Measurements from ENCODE around the gene MSI2.

Gene MSI2

DNA sequence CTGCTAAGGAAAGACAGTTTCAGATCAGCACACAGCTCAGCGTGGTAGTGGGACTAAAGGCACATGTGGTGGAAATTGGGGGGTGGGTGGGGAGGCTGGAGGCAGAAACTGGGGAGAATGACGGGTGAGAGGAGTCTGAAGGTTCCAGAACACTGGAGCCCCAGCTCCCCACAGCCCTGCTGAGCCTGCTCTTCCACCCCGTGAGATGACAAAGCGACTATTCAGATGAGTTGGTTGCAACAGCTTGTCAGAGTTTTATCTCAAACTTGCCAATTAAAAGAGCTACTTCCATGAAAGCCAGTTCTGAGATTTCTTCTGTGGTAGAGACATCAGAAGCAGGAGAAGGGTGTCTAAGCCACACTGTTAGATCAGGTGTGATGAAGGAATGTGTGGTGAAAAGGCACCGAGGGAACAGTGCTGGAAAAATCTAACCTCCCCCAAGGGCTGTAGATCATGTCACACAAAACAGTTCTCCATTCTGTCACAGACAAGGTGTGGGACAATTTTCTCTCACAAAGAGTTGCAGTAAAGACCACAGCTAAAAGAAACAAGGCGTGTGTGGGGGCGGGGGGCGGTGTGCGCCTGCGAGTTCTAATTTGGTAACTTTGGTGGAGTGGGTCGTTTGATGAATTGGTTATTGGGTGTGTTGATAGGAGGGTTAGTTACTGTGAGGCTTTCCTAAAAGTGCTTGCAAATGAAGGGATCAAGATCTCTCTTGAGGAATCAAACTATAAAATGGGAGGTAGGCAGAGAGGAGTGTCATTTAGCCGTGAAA is 449.8 kb downstream of the MSI2 start:
- DNase-seq (ENCODE audit: low read depth, low spot score), result no peak

DNA sequence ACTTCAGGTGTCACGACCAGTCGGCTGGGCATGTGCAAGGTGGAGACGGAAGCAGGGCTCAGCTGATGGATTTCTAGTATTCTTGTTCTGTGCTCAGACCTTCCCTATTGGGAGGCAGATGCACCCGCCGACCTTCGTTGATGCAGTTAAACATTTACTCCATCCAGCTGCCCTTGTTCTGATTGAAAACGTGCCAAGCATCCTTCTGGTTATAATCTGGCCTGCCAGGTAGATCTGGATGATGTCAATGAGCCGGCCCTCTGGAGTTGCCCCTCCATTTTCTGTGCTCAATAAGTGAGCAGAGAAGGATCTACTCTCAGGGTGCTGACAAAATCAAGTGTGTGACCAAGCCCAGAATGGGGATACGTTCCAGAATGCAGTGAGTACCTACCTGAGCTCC is 450.4 kb downstream of the MSI2 start:
- no peak for DNase-seq (ENCODE audit: low read depth, low spot score)

DNA sequence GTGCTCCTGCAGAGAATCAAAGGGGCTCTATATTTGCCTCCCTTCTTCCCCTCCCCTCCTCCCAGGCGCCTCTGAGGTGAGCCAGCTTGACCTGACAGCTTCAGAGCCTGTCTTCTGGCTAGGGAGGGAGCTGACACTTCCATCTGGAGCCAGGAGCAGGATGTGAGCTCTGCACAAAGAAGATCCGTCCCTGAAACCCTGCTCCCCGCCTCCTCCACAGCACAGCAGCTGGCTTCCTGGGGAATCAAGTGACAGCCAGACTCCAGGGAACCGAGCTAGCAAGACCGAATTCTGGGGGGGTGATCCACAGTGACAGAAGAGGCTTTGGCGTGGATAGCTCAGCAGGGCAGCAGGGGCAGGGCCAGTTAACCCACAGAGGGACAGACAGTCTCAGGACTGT is 451.6 kb downstream of the MSI2 start:
- DNase-seq (ENCODE audit: low read depth, low spot score), result no peak

DNA sequence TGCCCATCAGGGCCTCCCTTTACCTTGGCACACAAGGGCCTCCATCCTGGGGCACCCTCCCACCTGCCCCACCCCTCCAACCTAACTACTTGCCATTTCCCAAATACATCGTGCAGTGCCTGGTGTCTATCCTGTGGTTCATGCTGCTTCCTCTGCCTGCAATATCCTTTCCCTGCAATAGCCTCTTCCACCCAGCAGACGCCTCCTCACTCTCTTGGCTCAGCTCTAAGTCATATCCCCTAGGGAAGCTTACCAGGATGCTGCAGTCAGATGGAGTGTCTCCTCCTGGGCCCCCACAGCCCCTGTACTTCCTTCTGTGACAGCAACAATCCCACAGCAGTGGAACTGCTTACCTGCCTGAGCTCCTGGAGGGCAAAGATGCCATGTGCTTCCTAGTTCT is 452.1 kb downstream of the MSI2 start:
- no peak for DNase-seq (ENCODE audit: low read depth, low spot score)

DNA sequence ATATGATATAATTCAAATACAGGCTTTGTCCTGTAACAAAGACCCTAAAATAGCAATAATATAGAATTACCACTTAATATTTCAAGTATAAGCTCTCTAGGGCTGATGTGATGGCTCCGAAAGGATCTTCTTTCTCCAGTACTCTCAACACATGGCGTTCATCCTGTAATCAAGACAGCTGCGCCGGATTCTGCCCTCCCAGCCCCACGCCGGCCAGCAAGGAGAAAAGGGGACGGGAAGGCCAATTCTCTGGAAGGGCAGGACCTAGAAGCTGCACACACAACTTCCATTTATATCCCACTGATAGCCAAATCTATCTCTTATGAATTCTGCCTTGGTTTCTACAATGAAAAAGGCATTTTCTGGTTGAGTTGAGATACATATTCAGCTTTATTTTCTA is 456.8 kb downstream of the MSI2 start:
- no peak for DNase-seq (ENCODE audit: low read depth, low spot score)

DNA sequence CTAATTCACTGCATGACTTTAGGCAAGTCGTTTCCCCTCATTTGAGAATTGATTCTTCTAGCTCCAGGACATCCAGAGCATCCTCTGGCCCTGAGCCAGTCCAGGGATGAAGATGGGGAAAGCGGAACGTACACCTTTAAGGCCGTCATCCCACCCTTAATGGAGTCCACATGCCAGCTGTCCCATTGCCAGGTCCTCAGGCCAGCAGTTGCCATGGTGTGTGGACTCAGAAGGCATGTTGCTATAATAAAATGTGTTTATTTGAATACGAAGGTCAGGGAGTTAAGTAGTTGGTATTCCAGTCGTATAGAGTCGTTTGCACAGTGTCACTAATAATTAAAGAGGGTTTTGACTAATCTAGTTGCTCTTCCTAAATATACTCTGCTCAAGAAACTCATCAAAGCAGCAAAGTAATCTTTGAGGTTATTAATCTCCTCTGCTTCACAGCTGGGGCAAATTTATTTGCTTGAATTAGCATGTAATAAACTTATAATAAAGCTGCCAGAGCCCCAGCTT is 458.4 kb downstream of the MSI2 start:
- no peak for DNase-seq (ENCODE audit: low read depth, low spot score)

DNA sequence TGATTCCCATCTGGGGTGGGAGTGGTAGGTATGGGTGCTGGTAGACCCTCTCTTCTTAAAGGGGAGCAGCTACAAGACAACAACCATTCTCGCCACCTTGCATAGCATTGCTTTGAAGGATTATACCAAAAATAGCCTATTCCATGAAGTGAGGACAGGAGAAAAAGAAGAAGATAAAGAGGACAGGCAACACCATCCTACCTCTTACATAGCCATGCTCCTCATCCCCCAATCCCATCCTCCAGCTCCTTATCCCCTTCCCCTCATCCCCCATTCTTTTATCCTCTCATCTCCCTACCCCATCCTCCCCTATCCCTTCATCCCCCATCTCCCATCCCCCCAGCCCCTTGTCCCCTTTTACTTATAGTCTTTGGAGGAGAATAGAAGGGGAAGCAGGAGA is 459.7 kb downstream of the MSI2 start:
- DNase-seq (ENCODE audit: low read depth, low spot score), result no peak

DNA sequence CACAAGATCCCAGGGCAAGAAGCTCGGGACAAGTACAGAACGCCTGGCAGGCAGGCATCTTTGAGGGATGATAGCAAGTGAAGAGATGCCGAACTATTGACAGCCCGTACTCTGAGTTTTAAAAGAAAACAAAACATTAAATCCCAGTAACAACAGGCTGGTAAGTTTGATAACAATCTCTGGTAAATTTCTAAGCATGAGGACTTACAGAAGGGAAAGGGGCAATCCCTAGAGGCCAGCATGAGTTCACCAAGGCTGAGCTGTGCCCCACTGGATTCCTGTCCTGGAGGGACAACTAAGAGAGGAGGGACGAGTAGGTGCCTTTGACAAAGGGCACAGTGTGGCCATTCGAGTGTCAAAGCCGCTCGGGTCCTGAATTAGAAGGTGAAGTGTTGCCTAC is 462.6 kb downstream of the MSI2 start:
- no peak for DNase-seq (ENCODE audit: low read depth, low spot score)

DNA sequence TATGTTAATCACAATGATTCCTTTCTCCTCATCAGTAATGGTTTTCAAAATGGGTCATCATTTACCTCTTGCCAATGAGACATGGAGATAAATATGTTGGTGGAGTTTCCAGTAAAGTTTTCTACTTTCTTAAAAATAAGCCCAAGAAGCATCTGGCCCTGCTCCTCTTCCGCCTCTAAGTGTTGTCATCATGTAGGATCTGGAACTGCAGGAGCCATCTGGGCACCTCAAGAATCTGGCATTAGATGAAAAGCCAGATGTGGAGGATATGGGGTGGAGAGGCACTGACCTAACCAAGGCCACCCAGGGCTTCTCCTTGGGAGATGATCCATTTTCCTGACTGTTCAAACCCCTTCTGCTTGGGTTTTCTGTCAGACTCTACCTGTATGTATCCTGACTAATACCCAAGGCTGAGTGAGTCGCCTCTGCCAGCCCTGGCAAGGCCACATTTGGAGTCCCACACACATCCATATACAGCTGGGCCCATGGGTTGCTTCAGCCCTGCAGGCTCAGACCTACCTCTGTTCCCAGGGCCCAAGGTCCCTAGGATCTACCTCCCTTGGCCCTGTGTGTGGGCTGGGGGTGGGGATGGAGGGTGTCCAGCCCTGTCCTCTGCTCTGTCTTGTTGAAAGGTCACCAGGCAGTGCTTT is 464.2 kb downstream of the MSI2 start:
- DNase-seq (ENCODE audit: low read depth, low spot score), result no peak

DNA sequence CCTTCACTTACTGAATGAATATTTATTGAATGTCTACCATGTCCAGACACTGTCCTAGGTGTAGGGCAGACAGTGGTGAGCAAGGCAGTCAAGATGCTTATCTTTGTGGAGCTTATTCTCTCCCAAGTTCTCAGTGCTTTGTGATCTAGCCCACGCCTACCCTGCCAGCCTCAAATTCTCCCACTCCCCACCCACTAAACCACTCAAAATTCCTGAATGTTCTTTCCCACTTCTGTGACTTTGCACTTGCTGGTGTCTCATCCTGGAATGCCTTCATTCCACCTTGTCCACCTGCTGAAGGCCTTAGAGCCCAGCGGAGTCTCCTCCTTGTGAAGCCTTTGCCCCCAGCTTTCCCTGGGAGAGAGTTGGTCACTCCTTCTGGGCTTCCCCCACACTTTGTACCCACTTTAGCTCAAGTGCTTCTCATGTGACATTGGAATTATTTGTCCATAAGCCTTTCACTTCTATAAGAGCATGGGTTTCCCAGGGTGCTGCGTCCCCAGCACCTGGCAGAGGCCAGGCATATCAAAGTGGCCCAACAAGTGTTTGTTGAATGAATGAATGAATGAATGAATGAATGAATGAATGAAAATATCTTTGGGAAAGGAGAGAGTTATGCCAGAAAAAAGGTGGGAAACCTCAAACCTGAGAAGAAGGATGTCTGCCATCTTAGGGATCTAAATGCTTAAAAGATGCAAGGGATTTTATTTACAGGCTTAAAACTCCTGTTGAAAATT is 465.8 kb downstream of the MSI2 start:
- DNase-seq (ENCODE audit: low read depth, low spot score), result no peak

DNA sequence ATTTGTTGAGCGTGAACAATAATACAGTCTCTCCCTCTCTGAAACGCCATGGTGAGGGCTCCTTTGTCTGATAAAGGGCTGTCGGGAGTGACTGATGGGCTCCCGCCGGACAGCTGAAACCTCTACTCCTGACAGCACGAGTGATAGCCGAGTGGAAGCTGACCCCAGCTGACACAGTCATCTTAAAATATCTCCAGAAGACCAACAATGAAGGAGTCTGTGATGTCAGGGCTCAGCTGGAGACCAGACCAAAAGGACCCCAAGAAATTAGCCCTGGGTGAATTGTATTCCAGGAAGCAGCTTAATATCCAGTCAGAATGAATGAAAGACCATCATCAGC is 466.4 kb downstream of the MSI2 start:
- no peak for DNase-seq (ENCODE audit: low read depth, low spot score)

DNA sequence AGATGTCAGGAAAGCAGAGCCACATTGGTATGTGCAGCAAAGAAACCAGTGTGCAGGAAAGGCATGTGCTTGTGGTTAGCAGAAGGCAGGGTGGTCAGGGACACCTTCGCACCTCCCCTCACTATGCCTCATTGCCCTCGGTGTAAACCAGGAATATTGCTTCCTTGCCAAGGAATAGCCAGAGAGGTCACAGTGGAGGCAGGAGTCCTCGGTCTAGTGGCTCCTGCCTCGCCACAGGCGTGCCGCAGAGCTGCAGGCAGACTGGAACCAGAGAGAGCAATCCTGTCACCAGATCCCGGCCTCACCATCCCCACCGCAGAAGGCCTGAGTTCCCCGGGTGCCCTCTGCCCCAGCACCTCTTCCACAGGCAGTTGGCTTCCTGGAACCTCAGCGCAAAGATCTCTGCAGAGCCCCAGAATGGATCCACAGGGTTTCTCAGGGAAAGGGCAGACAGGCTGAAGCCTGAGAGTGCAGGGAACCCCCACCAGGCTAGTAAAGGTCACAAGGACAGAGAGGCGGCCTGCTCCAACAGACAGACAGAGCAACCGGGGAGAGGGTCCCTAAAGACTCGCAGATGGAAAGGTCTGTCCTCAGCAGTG is 467.2 kb downstream of the MSI2 start:
- no peak for DNase-seq (ENCODE audit: low read depth, low spot score)

DNA sequence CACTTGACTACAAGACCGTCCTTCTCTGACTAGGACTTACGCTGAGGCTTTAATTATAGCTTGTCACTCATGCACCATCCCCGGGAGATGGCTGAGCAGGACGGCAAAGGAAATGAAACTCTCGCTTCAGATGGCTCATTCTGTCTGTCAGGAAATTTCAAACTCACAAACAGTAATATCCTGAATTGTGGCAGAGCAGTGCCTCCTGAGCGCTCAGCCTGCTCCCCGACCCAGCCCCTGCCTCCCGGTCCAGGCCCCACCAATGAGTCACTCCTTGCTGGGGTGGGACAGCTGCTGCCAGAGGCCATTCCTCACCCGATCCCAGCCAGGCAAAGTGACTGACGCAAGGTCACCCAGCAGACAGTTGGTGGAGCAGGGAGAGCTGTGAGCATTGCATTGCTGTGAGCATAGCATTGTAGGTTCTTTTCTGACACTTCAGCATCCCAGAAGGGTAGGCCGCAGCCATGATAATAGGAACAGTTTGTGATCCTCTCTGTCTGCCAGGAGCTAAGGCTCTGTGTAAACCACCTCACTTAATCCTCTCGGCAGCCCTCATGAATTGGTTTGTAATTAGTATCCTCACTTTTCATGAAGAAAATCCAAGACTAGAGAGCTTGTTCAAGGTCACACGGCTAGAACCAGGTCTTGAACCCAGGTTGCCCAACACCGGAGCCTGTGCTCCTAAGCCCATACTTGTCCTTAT is 467.9 kb downstream of the MSI2 start:
- no peak for DNase-seq (ENCODE audit: low read depth, low spot score)

DNA sequence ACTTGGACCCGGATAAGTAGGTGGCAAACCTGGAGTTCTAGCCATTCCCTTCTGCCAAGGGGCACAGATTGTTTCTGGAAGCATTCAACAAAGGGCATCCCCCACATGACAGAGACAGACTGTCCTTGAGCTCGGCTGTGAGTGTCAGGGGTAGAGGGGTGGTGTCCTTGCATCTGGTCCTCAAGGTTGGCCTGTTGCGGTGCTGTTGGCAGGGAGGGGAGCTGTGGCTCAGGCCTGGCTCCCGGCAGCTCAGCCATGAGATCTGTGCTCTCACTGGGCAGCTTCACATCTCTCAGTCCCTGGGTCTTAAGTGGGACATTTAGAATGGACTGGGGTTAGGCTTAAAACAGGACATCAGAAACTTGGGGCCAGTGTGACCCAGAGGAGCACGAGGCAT is 468.4 kb downstream of the MSI2 start:
- no peak for DNase-seq (ENCODE audit: low read depth, low spot score)

DNA sequence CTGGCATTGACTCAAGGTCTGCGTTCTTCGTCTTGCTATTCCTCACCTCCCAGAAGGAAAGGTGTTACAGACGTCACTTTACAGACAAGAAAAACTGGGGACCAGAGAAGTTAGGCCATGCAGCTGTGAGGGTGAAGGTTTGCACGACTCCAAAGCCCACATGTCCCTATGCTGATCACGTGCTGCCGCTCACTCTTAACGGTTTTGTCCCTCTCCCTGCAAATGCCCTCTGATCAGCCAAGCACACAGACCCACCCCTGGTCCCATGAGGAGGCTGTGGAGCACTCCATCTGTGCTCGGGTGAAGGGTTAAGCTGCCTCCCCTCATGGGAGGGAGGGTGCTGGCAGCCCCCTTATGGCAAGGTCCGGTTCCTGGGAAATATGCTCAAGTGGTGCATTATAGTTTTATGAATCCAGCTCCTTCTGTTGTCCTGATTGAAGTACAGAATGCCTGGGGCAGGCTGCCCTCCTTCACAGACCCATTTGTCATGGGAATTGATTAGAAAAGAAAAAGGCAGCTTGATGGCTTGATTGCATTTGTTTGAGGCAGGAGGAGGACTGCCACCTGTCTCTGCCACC is 470.0 kb downstream of the MSI2 start:
- DNase-seq (ENCODE audit: low read depth, low spot score), result no peak

DNA sequence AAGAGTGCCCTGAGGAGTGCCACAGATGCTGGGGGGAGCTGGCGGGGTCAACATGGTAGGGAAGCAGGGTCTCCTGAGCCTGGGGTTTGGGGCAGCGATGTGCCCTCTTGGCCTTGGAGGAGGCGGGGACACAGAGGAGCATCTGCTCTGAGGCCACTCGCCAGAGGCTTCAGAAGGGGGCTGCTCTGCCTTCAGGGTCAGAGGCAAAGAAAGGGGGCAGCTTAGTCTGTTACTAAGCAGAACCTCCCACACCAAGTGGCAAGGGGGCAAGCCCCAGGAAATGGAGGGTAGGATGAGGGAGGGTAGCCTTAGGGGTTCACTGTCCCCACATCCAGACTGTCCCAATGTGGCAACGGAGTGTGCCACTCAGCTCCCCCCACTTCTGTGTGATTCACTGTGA is 470.5 kb downstream of the MSI2 start:
- no peak for DNase-seq (ENCODE audit: low read depth, low spot score)

DNA sequence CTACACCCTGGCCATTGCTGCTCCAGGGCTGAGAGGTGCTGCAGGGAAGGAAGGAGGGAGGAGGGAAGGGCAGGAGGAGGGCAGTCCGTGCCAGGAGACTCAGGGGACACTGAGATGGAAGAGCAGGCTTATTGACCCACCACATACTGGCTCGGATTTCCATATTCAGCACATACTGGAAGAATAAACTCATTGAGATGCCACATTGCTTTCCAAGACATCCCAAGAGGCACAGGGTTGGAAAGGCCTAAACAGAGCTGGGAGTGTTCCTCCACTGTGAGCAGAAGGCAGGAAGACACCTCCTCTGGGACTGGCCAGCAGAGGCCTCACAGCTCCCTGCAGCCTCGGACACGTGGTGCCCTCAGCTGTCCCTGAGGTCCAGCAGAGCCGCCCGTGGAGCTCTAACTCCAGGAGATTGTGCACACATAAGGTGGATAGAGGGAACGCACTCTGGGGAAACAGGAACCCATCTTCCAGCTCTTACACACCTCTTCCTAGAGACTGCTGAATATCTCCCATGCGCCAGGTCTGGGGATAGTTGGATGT is 471.4 kb downstream of the MSI2 start:
- no peak for DNase-seq (ENCODE audit: low read depth, low spot score)

DNA sequence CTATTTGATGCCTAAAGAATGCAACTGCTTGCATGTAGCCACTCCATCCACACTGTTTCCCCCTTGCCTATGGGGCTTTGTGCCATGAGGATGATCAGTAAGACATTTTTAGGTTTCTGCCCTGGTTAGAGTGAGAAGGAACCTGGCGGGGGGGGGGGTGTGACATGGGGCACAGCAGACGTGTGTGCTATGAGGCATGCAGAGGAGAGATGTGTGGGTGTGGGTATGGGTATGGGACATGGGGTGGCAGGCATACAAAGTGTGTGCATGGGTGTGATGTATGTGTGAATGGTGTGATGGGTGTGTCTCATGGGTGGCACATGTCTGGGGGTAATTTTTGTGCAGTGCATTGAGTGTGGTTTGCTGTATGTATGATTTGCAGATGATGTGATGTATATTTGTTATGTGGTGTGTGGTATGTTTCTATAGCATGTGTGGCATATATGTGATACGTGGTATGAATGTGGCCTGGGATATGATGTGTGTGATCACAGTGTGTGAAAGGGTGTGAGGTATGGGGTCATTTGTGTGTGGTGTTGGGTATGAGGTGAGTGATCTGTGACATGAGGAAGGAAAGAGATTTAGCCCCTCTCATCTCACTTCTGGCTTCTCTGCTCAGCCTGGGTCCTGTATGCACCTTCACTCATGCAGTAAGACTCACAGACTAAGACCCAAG is 473.8 kb downstream of the MSI2 start:
- DNase-seq (ENCODE audit: low read depth, low spot score), result no peak

DNA sequence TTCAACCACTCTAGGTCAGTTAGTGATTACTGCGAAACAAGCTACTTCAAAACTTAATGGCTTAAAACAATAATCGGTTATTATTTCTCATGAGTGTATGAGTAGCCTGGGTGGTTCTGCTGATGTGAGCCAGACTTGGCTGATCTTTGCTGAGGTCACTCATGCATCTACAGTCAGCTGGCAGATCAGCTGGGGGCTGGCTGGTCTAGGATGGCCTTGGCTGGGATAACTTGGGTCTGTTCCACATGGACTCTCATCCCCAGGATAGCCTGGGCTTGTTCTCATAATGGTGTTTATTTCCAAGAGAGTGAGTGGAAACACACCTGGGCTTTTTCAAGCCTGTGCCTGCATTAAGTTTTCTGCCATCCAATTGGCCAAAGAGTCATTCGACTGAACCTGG is 475.7 kb downstream of the MSI2 start:
- no peak for DNase-seq (ENCODE audit: low read depth, low spot score)

DNA sequence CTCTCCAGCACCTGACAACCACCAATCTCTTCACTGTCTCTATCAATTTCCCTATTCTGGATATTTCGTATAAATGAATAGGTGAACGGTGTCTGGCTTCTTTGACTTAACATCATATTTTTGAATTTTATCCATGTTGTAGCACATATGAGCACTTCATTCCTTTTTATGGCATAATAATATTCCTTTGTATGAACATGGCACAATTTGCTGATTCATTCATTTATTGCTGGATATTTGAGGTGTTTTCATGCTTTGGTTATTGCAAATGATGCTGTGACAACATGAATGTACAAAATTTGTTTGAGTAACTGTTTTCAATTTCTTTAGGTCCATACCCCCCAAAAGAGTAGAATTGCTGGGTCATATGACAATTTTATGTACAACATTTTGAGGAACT is 476.8 kb downstream of the MSI2 start:
- no peak for DNase-seq (ENCODE audit: low read depth, low spot score)
